HepG2 (cell line): ENCODE measurements around the gene METRNL. TPM values are rescaled to one million over a fixed set of nuclear protein-coding genes. Genes with fewer than 3 reads are reported as not detected.

Experiments used
- FOXC1 ChIP-seq: sonication (generic); formaldehyde crosslinking; IDR thresholded peaks from 2 replicates; pipeline ENCODE4 v1.8.0; 2022; ENCODE audit warnings: mild to moderate bottlenecking, missing genetic modification reagents, borderline replicate concordance
- FOXM1 ChIP-seq: sonication (generic); formaldehyde crosslinking; IDR thresholded peaks from 2 replicates; pipeline ENCODE4 v1.5.0; 2020; ENCODE audit warnings: missing genetic modification reagents
- HOMEZ ChIP-seq: IDR thresholded peaks from 2 replicates; pipeline ENCODE4 v1.6.1; 2016; ENCODE audit warnings: low read depth
- MXI1 ChIP-seq: IDR thresholded peaks from 3 replicates; pipeline ENCODE4 v1.6.1; 2012; ENCODE audit warnings: low read depth, low read length, inconsistent platforms, borderline replicate concordance
- NR1H2 ChIP-seq: sonication (generic); formaldehyde crosslinking; IDR thresholded peaks from 2 replicates; pipeline ENCODE4 v1.8.1; 2022; ENCODE audit warnings: low read depth, missing genetic modification reagents, borderline replicate concordance
- RARA ChIP-seq: IDR thresholded peaks from 2 replicates; pipeline ENCODE4 v1.6.1; 2016; ENCODE audit warnings: missing genetic modification reagents, missing compliant biosample characterization
- RERE ChIP-seq: IDR thresholded peaks from 2 replicates; pipeline ENCODE4 v1.6.1; 2016; ENCODE audit warnings: low read depth, missing genetic modification reagents, missing compliant biosample characterization
- TBX3 ChIP-seq: fragments of 450-650 bp; IDR thresholded peaks from 2 replicates; pipeline ENCODE4 v1.6.1; 2017; ENCODE audit warnings: antibody characterized with exemption, mild to moderate bottlenecking, inconsistent platforms, borderline replicate concordance
- ZNF362 ChIP-seq: sonication (generic); formaldehyde crosslinking; IDR thresholded peaks from 2 replicates; pipeline ENCODE4 v1.4.0; 2020; ENCODE audit warnings: missing genetic modification reagents, mild to moderate bottlenecking, borderline replicate concordance
- ZNF543 ChIP-seq: sonication (generic); formaldehyde crosslinking; IDR thresholded peaks from 2 replicates; pipeline ENCODE4 v1.4.0; 2020; ENCODE audit warnings: mild to moderate bottlenecking, missing genetic modification reagents
- ZNF609 ChIP-seq: sonication (generic); formaldehyde crosslinking; IDR thresholded peaks from 2 replicates; pipeline ENCODE4 v1.4.0; 2020; ENCODE audit warnings: mild to moderate bottlenecking, missing genetic modification reagents, borderline replicate concordance
- ZNF710 ChIP-seq: sonication (generic); formaldehyde crosslinking; IDR thresholded peaks from 2 replicates; pipeline ENCODE4 v1.5.0; 2020; ENCODE audit warnings: mild to moderate bottlenecking, missing genetic modification reagents, borderline replicate concordance
- polyA plus RNA-seq, 8 experiments: library from polyadenylated mRNA; depleted of rRNA in 3 of 8; stranded (reverse) in 7 of 8; unstranded in 1 of 8; fragments of >200 nt; fragmentation: Illumina TruSeq in 4 of 8; extraction: Trizol in 4 of 8; gene quantifications; 2 replicates each; pipeline versions ENCODE4 v1.2.1 to v1.2.3, GENCODE V29; 2011 to 2016; ENCODE audit warnings: low read depth in 4 of 8, missing spikeins in 1 of 8, mixed read lengths in 1 of 8; ENCODE audit not compliant: insufficient read depth in 1 of 8
- total RNA-seq, 5 experiments: library from RNA; depleted of rRNA; stranded (reverse); fragments of >200 nt; fragmentation: Illumina TruSeq; extraction: Trizol; gene quantifications; 2 replicates each; pipeline ENCODE4 v1.2.3, GENCODE V29; 2016; ENCODE audit warnings: low read depth in 1 of 5

METRNL gene
- total and polyA plus RNA-seq, 2 of the 13 experiments (the other 11 are each of a cell fraction or from before 2014, with no cell fraction given) = 0.66 to 0.84 TPM

- TF ChIP-seq ZNF609 (CRISPR knock-in tag) (no peak), ZNF710 (CRISPR knock-in tag) (no peak), HOMEZ (CRISPR knock-in tag) (no peak), FOXC1 (no peak), RARA (CRISPR knock-in tag) (no peak), FOXM1 (CRISPR knock-in tag) (no peak), RERE (no peak), MXI1 (no peak), TBX3 (no peak), ZNF543 (CRISPR knock-in tag) (no peak), ZNF362 (no peak), NR1H2 (CRISPR knock-in tag) (no peak)
Measured at GRCh38 chr17:83078378-83079351, 744 bp upstream of the METRNL start (continued).
